Measurements from ENCODE around the gene SCN9A.

GRCh38 chr2:166372046-166372445, 3.7 kb downstream of the SCN9A start:
- no peak for TF ChIP-seq CTCF (IDR thresholded peaks at IDR 0.05)
- TF ChIP-seq ZFX (IDR thresholded peaks at IDR 0.05; ENCODE audit: borderline replicate concordance) = no peak

All from 22Rv1 (cell line).